GM10266 (cell line): ENCODE results near the gene TRAF3.

ENCODE experiments used
- DNase-seq: peaks from one replicate; pipeline ENCODE4 v3.0.0; 2012; ENCODE audit errors: extremely low spot score
- TF ChIP-seq, protein P1 (sequence below): IDR thresholded peaks from 2 replicates; pipeline ENCODE4 v1.5.1; 2012; ENCODE audit warnings: mild to moderate bottlenecking, low read depth; ENCODE audit not compliant: control insufficient read depth, insufficient read depth; ENCODE audit errors: missing control alignments

The TRAF3 gene

DNA sequence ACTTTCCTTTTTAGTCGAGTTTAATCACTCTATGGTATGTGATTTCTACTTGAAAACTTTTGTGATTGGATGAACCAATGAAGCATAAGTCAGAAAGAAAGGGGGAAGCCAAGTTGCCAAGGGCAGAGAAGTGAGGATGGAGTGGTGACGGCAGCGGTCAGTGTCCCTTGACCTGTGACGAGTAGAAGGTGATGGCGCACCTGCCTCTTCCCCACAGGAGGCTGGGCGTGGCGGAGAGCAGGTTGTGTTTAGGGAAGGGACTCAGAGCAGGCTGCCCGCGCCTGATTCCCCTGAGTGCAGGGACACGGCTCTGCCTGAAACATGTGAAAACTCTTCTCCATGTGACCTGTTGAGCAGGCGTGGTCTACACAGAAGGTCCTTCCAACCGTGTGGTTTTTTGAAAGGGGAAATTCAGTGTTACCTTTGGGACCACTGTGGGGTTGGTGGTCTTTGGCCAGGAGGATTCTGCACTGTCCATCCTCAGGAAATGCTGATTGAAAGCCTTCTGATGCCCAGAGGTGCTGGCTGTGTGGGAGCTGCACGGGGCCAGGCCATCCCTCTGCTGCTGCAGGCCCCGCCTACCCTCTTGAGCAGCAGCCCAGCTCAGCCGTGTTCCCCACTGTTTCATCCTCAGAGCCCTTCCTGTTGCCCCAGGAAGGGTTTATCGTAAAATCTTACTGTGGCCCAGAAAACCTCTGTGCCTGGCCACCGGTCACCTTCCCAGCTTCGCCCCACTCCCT lies 121.7 kb downstream of the TRAF3 start:
- TF ChIP-seq, protein P1, sequence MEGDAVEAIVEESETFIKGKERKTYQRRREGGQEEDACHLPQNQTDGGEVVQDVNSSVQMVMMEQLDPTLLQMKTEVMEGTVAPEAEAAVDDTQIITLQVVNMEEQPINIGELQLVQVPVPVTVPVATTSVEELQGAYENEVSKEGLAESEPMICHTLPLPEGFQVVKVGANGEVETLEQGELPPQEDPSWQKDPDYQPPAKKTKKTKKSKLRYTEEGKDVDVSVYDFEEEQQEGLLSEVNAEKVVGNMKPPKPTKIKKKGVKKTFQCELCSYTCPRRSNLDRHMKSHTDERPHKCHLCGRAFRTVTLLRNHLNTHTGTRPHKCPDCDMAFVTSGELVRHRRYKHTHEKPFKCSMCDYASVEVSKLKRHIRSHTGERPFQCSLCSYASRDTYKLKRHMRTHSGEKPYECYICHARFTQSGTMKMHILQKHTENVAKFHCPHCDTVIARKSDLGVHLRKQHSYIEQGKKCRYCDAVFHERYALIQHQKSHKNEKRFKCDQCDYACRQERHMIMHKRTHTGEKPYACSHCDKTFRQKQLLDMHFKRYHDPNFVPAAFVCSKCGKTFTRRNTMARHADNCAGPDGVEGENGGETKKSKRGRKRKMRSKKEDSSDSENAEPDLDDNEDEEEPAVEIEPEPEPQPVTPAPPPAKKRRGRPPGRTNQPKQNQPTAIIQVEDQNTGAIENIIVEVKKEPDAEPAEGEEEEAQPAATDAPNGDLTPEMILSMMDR, result no peak
- DNase-seq, result peak; percentile 55

DNA sequence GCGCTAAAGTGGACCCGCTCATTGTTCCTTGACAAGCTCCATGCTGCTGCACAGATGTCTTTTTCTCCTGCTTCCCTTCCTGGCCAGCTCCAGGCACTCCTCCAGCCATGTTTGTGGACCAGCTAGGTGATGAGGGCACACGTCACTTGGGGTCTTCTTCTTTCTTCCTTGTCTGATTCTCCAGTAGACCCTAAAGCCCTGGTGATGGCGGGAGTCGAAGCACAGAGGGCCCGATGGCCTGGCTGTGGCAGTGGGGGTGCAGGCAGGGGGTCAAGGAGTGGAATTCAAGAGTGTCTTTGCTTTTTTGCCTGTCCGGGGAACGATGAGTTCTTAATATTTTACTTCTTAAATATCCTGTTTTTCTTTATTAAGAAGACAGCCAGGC lies 122.3 kb downstream of the TRAF3 start:
- no peak for DNase-seq
- TF ChIP-seq, protein P1, result no peak

DNA sequence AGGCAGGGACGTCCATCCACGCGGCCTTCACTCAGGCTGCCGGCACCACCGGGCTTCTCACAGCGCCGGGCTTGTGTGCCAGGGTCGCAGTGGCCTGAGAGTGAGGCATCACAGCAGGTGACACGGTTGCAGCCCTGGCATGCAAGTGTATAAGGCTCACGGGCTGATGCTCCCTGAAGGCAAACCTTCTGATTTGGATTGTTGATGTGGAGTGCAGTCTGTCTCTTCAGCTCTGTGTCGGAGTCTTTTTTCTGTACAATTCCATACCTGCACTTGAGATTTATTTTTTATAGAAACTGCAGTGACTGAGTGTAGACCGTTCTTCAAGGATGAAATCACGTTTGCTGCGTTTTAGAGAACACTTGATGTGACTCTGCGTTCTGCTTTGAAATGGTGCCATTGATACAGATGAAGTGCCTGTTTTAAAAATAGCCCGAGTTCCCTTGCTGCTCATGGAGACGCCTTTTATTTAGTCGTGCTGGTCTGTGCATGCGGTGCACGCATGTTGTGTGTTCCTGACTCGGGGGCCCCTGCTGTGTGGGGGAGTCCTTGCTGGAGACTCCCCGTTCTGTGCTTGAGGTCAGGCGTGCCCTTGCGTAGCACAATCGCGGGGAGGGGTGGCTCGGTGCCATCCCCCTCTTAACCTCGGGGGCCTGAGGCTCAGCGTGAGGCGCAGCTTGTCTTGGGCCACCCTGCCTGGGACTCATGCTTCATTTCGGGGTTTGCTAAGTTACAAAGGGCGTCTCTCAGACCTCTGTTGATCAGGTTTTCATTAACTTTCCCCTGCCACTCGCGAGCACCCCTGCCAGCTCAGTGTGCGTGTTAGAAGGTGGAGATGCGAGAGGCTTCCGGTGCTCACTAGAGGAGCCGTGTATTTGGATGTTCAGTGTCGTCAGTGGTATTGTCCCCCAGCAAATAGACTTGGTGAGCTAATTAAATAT lies 123.7 kb downstream of the TRAF3 start:
- TF ChIP-seq, protein P1, result no peak
- DNase-seq, result peak; percentile 70

DNA sequence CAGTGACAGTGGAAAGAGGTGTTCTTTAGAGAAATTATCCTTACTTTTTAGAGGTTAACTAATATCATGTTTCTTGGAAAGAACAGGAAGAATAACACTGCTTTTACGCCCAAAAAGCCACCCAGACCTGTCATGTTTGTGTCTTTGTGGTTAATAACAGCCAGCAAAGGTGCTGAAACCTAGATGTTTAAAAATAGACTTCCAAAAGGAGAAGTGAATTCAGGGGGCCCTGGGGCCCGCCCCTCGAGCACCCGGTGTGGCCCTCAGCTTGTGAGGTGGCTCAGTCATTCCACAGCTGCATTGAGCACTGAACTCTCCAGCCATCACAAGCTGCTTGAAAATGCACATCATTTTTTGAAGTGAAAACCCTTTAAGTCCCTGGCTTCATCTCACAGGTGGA lies 124.4 kb downstream of the TRAF3 start:
- TF ChIP-seq, protein P1, result no peak
- peak; percentile 94 for DNase-seq

DNA sequence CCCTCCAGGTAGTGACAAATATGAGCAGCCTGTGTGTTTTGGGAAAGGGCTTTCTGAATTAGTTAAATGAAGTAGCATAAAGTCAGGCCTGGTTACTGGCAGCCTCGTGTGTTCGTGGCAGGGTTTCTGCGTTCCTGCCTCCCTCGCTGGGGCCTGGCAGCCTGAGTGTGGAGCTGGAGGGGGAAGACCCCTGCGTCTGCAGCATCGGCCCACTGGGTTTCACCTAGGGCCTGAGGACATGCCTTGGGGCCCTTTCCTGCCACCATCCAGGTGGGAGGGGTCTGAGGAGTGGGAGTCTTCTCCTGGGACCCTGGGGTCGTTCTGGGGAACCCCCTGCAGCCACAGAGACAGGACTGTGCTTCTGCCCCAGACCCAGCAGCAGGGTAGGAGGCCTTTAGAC lies 124.8 kb downstream of the TRAF3 start:
- peak; percentile 56 for DNase-seq

DNA sequence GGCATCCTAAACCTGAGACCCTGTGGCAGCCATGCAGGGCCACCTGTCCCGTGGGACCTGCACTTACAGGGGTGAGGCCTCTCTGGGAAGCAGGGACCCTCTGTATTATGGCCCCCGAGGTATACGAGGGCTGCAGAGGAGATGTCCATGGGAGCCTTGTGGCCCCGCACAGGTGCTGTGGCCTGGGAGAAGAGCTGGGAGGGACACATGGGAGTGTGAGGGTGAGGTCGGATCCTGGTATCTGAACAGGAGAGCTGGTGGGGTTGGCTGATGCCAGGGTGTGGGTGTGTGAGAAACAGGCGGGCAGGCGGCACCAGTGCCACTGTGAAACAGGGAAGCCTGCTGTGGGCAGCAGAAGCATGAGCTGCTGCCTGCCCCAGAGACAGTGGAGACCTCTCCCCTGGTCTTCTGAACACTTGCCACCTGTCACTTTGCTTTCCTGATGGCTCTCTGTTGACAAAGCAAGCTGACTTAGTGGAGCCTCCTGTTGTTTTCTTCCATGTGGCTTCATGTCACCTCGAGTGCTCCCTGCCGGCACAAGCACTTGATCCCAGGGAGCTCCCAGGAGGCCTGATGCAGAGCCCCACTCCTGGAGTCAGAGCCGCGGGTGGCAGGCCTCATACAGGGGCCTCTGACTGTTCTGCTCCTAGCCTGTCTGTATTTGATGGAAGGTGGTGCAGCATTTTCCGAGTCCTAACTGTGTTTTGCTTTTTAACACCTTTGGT lies 125.4 kb downstream of the TRAF3 start:
- DNase-seq, result peak; percentile 22

More for the DNA sequence above, 124.8 kb downstream of the TRAF3 start:
- TF ChIP-seq, protein P1, result no peak

More for the DNA sequence above, 125.4 kb downstream of the TRAF3 start:
- TF ChIP-seq, protein P1, result no peak
